Measurements from ENCODE around the gene COL4A6.

Gene COL4A6

GRCh38 chrX:108344216-108344615 lies 94.0 kb downstream of the COL4A6 start:
- WGBS (ENCODE audit: extremely low coverage, insufficient coverage, low lambda C conversion rate): no CpG with 5 or more reads among the region's 1 CpG
- Histone ChIP-seq H3K27me3 (ENCODE audit: insufficient read depth, low read length, poor library complexity) (no peaks in the 10 kb centered on the region), H3K4me1 (ENCODE audit: control insufficient read depth, low read depth, low read length) (no peaks in the 10 kb centered on the region), H2AK5ac (ENCODE audit: low read length) (no peak overlapping the region), H3K79me1 (ENCODE audit: low read length) (no peaks in the 10 kb centered on the region), H3K23ac (ENCODE audit: low read length) (no peak overlapping the region), H3K4ac (ENCODE audit: low read depth, low read length) (no peak overlapping the region), H4K8ac (ENCODE audit: low read depth, low read length) (no peak overlapping the region), H3K79me2 (ENCODE audit: control insufficient read depth, insufficient read depth, low read length) (no peaks in the 10 kb centered on the region), H2BK120ac (ENCODE audit: low read depth, low read length) (no peak overlapping the region), H3K36me3 (ENCODE audit: control insufficient read depth, insufficient read depth, low read length) (no peaks in the 10 kb centered on the region), H3K27ac (ENCODE audit: low read depth, low read length) (no peak overlapping the region), H2BK5ac (ENCODE audit: low read length) (no peak overlapping the region), H4K5ac (ENCODE audit: low read length) (no peak overlapping the region), H3K4me3 (ENCODE audit: low read length) (no peak overlapping the region), H3K18ac (ENCODE audit: low read length) (no peak overlapping the region), H3K9ac (ENCODE audit: low read length) (no peak overlapping the region), H2BK15ac (replicated peaks; ENCODE audit: low read depth) (no peak overlapping the region), H3K4me2 (ENCODE audit: low read length) (no peak overlapping the region), H3K56ac (ENCODE audit: low read length) (no peak overlapping the region)
- DNase-seq: no peak

- Histone ChIP-seq H3K23ac (ENCODE audit: low read length) (no peak overlapping the region), H2BK5ac (ENCODE audit: low read length) (no peak overlapping the region), H3K27me3 (ENCODE audit: insufficient read depth, low read length, poor library complexity) (no peaks in the 10 kb centered on the region), H3K56ac (ENCODE audit: low read length) (no peak overlapping the region), H2BK15ac (replicated peaks; ENCODE audit: low read depth) (no peak overlapping the region), H3K27ac (ENCODE audit: low read depth, low read length) (no peak overlapping the region), H4K8ac (ENCODE audit: low read depth, low read length) (no peak overlapping the region), H3K18ac (ENCODE audit: low read length) (no peak overlapping the region), H3K4me3 (ENCODE audit: low read length) (no peak overlapping the region), H3K4me1 (ENCODE audit: control insufficient read depth, low read depth, low read length) (no peaks in the 10 kb centered on the region), H2AK5ac (ENCODE audit: low read length) (no peak overlapping the region), H4K5ac (ENCODE audit: low read length) (no peak overlapping the region), H3K4ac (ENCODE audit: low read depth, low read length) (no peak overlapping the region), H2BK120ac (ENCODE audit: low read depth, low read length) (no peak overlapping the region), H3K4me2 (ENCODE audit: low read length) (no peak overlapping the region), H3K79me2 (ENCODE audit: control insufficient read depth, insufficient read depth, low read length) (no peaks in the 10 kb centered on the region), H3K36me3 (ENCODE audit: control insufficient read depth, insufficient read depth, low read length) (no peaks in the 10 kb centered on the region), H3K79me1 (ENCODE audit: low read length) (no peaks in the 10 kb centered on the region), H3K9ac (ENCODE audit: low read length) (no peak overlapping the region)
- WGBS (ENCODE audit: extremely low coverage, insufficient coverage, low lambda C conversion rate): no CpG with 5 or more reads among the region's 1 CpG
- no peak for DNase-seq
These were observed 96.3 kb downstream of the COL4A6 start for GRCh38 chrX:108341947-108342346.

- Histone ChIP-seq H2AK5ac (ENCODE audit: low read length) (no peak overlapping the region), H3K36me3 (ENCODE audit: control insufficient read depth, insufficient read depth, low read length) (no peaks in the 10 kb centered on the region), H3K9ac (ENCODE audit: low read length) (no peak overlapping the region), H3K4me1 (ENCODE audit: control insufficient read depth, low read depth, low read length) (no peaks in the 10 kb centered on the region), H4K8ac (ENCODE audit: low read depth, low read length) (no peak overlapping the region), H3K4ac (ENCODE audit: low read depth, low read length) (no peak overlapping the region), H2BK120ac (ENCODE audit: low read depth, low read length) (no peak overlapping the region), H2BK15ac (replicated peaks; ENCODE audit: low read depth) (no peak overlapping the region), H3K18ac (ENCODE audit: low read length) (no peak overlapping the region), H3K27me3 (ENCODE audit: insufficient read depth, low read length, poor library complexity) (no peaks in the 10 kb centered on the region), H2BK5ac (ENCODE audit: low read length) (no peak overlapping the region), H3K27ac (ENCODE audit: low read depth, low read length) (no peak overlapping the region), H3K23ac (ENCODE audit: low read length) (no peak overlapping the region), H3K79me2 (ENCODE audit: control insufficient read depth, insufficient read depth, low read length) (no peaks in the 10 kb centered on the region), H4K5ac (ENCODE audit: low read length) (no peak overlapping the region), H3K56ac (ENCODE audit: low read length) (no peak overlapping the region), H3K79me1 (ENCODE audit: low read length) (no peaks in the 10 kb centered on the region), H3K4me3 (ENCODE audit: low read length) (no peak overlapping the region), H3K4me2 (ENCODE audit: low read length) (no peak overlapping the region)
- WGBS (ENCODE audit: extremely low coverage, insufficient coverage, low lambda C conversion rate): no CpG with 5 or more reads among the region's 1 CpG
- no peak for DNase-seq
These were observed 105.9 kb downstream of the COL4A6 start for GRCh38 chrX:108332281-108332680.

- H3K4me3 ChIP-seq (ENCODE audit: low read length): no peak overlapping the region
- no peaks in the 10 kb centered on the region for H3K27me3 ChIP-seq (ENCODE audit: insufficient read depth, low read length, poor library complexity)
- DNase-seq: no peak
- H3K23ac ChIP-seq (ENCODE audit: low read length): no peak overlapping the region
- H3K56ac ChIP-seq (ENCODE audit: low read length): no peak overlapping the region
- no peak overlapping the region for H2BK15ac ChIP-seq (replicated peaks; ENCODE audit: low read depth)
- H4K5ac ChIP-seq (ENCODE audit: low read length): no peak overlapping the region
- H4K8ac ChIP-seq (ENCODE audit: low read depth, low read length): no peak overlapping the region
- no peak overlapping the region for H3K9ac ChIP-seq (ENCODE audit: low read length)
- no peaks in the 10 kb centered on the region for H3K36me3 ChIP-seq (ENCODE audit: control insufficient read depth, insufficient read depth, low read length)
- WGBS (ENCODE audit: extremely low coverage, insufficient coverage, low lambda C conversion rate): no CpG with 5 or more reads among the region's 7 CpGs
- no peak overlapping the region for H3K4me2 ChIP-seq (ENCODE audit: low read length)
- H3K79me2 ChIP-seq (ENCODE audit: control insufficient read depth, insufficient read depth, low read length): no peaks in the 10 kb centered on the region
- no peaks in the 10 kb centered on the region for H3K4me1 ChIP-seq (ENCODE audit: control insufficient read depth, low read depth, low read length)
- no peak overlapping the region for H3K18ac ChIP-seq (ENCODE audit: low read length)
- H3K4ac ChIP-seq (ENCODE audit: low read depth, low read length): no peak overlapping the region
- H2BK120ac ChIP-seq (ENCODE audit: low read depth, low read length): no peak overlapping the region
- H2AK5ac ChIP-seq (ENCODE audit: low read length): no peak overlapping the region
- H3K79me1 ChIP-seq (ENCODE audit: low read length): no peaks in the 10 kb centered on the region
- no peak overlapping the region for H2BK5ac ChIP-seq (ENCODE audit: low read length)
- H3K27ac ChIP-seq (ENCODE audit: low read depth, low read length): no peak overlapping the region
These were observed 106.9 kb downstream of the COL4A6 start for GRCh38 chrX:108331126-108331909.

- WGBS (ENCODE audit: extremely low coverage, insufficient coverage, low lambda C conversion rate): no CpG with 5 or more reads among the region's 5 CpGs
These were observed 114.5 kb downstream of the COL4A6 start for GRCh38 chrX:108323751-108324150.

GRCh38 chrX:108322234-108322633 lies 116.0 kb downstream of the COL4A6 start:
- Histone ChIP-seq H3K4me2 (ENCODE audit: low read length) (no peak overlapping the region), H3K4me1 (ENCODE audit: control insufficient read depth, low read depth, low read length) (no peaks in the 10 kb centered on the region), H3K79me1 (ENCODE audit: low read length) (no peaks in the 10 kb centered on the region), H2BK5ac (ENCODE audit: low read length) (no peak overlapping the region), H4K8ac (ENCODE audit: low read depth, low read length) (no peak overlapping the region), H3K4me3 (ENCODE audit: low read length) (no peak overlapping the region), H3K79me2 (ENCODE audit: control insufficient read depth, insufficient read depth, low read length) (no peaks in the 10 kb centered on the region), H2AK5ac (ENCODE audit: low read length) (no peak overlapping the region), H2BK15ac (replicated peaks; ENCODE audit: low read depth) (no peak overlapping the region), H2BK120ac (ENCODE audit: low read depth, low read length) (no peak overlapping the region), H3K27me3 (ENCODE audit: insufficient read depth, low read length, poor library complexity) (no peaks in the 10 kb centered on the region), H3K18ac (ENCODE audit: low read length) (no peak overlapping the region), H4K5ac (ENCODE audit: low read length) (no peak overlapping the region), H3K4ac (ENCODE audit: low read depth, low read length) (no peak overlapping the region), H3K9ac (ENCODE audit: low read length) (no peak overlapping the region), H3K56ac (ENCODE audit: low read length) (no peak overlapping the region), H3K23ac (ENCODE audit: low read length) (no peak overlapping the region), H3K36me3 (ENCODE audit: control insufficient read depth, insufficient read depth, low read length) (no peaks in the 10 kb centered on the region), H3K27ac (ENCODE audit: low read depth, low read length) (no peak overlapping the region)
- no peak for DNase-seq

More at GRCh38 chrX:108323751-108324150, 114.5 kb downstream of the COL4A6 start:
- no peak overlapping the region for H3K4me2 ChIP-seq (ENCODE audit: low read length)
- no peak overlapping the region for H4K8ac ChIP-seq (ENCODE audit: low read depth, low read length)
- no peak overlapping the region for H3K56ac ChIP-seq (ENCODE audit: low read length)
- H3K4me1 ChIP-seq (ENCODE audit: control insufficient read depth, low read depth, low read length): no peaks in the 10 kb centered on the region
- no peak overlapping the region for H2BK5ac ChIP-seq (ENCODE audit: low read length)
- H3K23ac ChIP-seq (ENCODE audit: low read length): no peak overlapping the region
- no peak overlapping the region for H4K5ac ChIP-seq (ENCODE audit: low read length)
- no peak overlapping the region for H2BK15ac ChIP-seq (replicated peaks; ENCODE audit: low read depth)
- no peak overlapping the region for H3K9ac ChIP-seq (ENCODE audit: low read length)
- H3K79me1 ChIP-seq (ENCODE audit: low read length): no peaks in the 10 kb centered on the region
- H3K4me3 ChIP-seq (ENCODE audit: low read length): no peak overlapping the region
- H3K36me3 ChIP-seq (ENCODE audit: control insufficient read depth, insufficient read depth, low read length): no peaks in the 10 kb centered on the region
- DNase-seq: no peak
- no peak overlapping the region for H3K4ac ChIP-seq (ENCODE audit: low read depth, low read length)
- H3K79me2 ChIP-seq (ENCODE audit: control insufficient read depth, insufficient read depth, low read length): no peaks in the 10 kb centered on the region
- H3K27ac ChIP-seq (ENCODE audit: low read depth, low read length): no peak overlapping the region
- H3K27me3 ChIP-seq (ENCODE audit: insufficient read depth, low read length, poor library complexity): no peaks in the 10 kb centered on the region
- H2BK120ac ChIP-seq (ENCODE audit: low read depth, low read length): no peak overlapping the region
- H3K18ac ChIP-seq (ENCODE audit: low read length): no peak overlapping the region
- no peak overlapping the region for H2AK5ac ChIP-seq (ENCODE audit: low read length)

Measured in mesendoderm (in vitro differentiated cells).